ENCODE data around the gene UROD. TPM values are rescaled to one million over a fixed set of nuclear protein-coding genes. Genes with fewer than 3 reads are reported as not detected.
"Not testable (repeated sequence)": the region's sequence is repeated elsewhere in the genome, so short reads cannot be mapped to it uniquely, and the experiment has no call there.

The UROD gene
- total RNA-seq, 1 donor from 2014 or later: 62.3 TPM

DNA sequence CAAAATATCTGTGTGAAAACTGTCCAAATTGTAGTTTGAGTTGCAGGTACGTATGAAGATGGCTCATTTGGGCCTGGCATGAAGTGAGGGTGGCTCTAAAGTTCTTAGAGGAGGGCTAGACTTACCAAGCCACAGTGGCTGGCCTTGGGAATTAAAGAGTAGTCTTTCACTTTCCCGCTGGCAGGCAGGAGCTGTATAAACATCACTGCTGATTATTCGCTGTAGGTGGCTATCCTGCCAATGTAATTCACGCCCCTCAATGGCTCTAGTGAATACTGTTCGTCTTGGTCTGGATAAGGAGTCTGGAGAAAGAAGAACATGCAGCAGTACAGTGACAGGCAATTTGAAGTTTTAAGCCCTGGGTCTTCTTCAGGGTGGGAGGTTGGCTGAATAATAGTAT, 31.0 kb downstream of the UROD start:
- no peak for DNase-seq

DNA sequence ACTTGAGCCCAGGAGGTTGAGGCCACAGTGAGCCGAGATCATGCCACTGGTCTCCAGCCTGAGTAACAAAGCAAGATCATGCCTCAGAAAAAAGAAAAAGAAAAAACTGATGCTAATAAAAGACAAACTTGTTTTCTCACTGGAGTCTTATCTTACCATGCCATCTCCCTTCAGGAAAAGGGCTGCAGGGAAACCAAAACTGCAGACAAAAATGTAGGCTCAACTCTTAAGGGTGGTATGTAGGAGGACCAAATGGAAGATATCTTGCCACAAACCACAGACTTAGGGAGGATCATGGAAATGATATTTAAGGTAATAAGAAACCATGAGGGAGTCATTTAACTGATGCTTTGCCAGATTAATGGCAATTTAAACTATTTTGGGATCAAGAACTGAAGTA, 32.9 kb downstream of the UROD start:
- DNase-seq: no peak

DNA sequence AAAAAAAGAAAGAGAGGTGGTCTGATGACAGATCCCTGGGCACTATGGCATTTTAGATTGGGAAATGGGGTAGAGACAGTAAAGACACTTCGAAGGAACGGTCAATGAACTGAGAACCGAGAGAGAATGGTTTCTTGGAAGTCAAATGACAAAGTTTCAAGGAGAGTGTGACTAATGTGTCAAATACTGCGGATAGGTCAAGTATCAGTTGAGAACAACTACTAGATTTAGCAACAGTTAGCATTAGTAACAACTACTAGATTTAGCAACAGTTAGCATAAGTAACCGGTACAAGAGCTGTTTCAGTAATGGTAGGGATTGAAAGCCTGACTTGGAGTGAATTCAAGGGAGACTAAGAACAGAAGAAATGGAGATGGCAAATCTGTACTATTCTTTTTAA, 35.0 kb downstream of the UROD start:
- no peak for DNase-seq

DNA sequence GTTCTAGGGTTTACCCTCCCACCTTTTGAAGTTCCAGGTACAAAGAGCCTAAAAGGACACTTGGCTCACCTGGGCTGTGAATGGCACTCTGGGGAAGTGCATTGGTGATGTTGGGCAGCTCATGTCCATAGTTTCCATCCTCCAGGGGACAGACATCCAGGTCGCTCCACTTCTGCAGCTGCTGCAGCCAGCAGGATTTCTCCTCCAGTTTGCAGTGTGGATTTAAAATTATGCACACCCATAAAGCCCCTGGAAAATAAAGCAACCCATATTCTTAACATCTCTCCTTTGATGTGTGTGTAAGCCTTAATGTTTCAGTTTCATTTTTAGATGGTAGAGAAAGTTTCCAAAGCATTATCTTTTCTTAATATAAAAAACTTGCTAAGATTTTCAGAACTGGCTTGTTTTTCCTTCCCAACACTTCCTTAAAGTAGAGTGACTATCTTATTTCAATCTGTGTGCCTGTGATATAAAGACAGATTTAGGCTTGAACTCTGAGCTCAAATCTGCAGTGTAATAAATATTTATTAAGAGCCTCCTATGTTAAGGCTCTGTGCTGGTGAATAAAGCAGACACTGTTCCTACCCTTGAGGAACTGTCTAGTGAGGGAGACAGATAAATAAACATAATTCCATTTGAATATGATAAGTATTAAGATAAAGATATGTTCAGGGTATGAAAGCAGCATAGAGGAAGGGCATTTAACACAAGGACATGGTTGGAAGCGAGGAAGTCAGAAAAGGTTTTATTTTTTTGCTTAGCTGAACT, 39.1 kb downstream of the UROD start:
- DNase-seq: no peak

DNA sequence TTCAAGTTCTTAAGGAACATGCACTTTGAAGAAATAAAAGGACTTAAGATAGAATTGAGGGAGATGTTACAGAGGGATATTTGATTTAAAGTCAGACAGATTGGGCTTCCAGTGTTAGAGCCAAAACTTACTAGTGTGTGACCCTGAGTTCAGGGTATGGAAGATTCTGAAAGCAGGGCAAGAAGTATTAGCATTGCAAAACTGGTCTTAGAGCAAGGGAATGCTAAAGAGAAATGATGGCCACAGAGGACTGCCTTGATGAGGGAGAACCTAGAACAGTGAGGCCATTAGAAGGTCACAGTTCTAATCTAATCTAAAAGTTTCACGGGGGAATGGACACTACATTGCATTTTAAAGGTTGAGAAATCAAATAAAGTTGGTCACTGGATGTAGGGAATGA, 45.5 kb downstream of the UROD start:
- DNase-seq: no peak

DNA sequence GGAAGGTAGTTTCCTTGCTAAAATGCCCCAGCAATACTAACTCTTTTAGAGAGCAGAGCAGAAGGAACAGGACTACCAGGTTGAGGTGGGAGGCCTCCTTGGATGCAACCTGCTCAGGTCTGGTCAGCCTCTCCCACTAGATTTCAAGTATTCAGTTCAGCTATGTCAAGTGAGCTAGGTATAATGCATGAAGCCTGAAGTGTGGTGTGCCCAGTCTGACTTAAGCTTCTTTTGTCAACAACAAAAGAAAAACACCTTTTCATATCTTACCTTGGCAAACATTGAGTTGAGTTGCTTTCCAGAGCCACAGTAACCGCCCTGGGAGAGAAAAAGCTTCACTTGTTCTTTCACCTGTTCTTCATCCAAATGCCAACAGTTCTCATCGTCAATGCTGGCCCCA, 47.8 kb downstream of the UROD start:
- no peak for DNase-seq

DNA sequence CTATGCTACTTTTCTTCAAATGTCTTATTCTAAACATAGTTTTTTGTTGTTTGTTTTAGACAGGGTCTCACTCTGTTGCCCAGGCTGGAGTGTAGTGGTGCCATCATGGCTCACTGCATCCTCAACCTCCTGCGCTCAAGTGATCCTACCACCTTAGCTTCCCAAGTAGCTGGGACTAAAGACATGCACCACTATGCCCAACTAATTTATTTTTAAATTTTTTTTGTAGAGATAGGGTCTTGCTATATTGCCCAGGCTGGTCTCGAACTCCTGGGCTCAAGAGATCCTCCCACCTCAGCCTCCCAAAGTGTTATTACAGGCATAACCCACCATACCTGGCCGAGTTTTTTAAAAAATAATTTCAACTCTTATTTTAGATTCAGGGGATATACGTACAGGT, 50.4 kb downstream of the UROD start:
- not testable (repeated sequence) for DNase-seq

DNA sequence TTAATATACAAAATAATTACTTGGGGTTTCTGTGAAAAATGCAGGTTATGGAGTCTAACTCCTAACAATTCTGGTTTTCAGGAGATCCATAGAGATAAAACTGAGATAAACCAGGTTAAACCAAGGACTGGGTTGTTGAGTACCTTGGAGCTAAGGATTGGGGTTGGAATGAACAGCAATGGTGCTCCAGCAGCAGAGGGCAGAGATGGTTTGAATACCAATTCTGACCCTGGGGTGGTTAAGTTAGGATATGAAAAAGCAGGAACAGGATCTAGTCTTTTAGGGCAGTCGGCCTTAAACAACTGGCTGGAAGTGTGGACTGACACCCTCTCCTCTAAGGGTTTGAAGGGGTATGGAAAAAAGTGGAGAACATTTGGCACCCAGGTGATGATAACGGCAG, 53.0 kb downstream of the UROD start:
- DNase-seq: no peak

Other genes starting within 250 kb of the UROD start
- 2,206 TPM for gene RPS8, start 236.7 kb upstream of the UROD start, total RNA-seq
- 0.21 TPM for gene BEST4, start 224.1 kb upstream of the UROD start, total RNA-seq
- 10.8 TPM for gene PLK3, start 211.9 kb upstream of the UROD start, total RNA-seq
- not detected for gene DYNLT4, start 204.9 kb upstream of the UROD start, total RNA-seq
- gene BTBD19, start 203.7 kb upstream of the UROD start, total RNA-seq: 5.0 TPM
- gene PTCH2, start 169.0 kb upstream of the UROD start, total RNA-seq: 4.9 TPM
- 31.5 TPM for gene EIF2B3, start 25.7 kb upstream of the UROD start, total RNA-seq
- gene HECTD3, start 930 bp upstream of the UROD start, total RNA-seq: 19.6 TPM
- gene ZSWIM5, start 194.4 kb downstream of the UROD start, total RNA-seq: 1.4 TPM

Measured in tongue (tissue), 2 donors.